Mammary epithelial cell (primary cell): ENCODE results near the gene HDAC4.

ENCODE experiments used
- CTCF ChIP-seq, 2 donors: IDR thresholded peaks in 1 of 2; conservative IDR thresholded peaks in 1 of 2; 2 replicates each; pipeline ENCODE4 v1.5.1; 2011 to 2012; ENCODE audit warnings: inconsistent platforms in 2 of 2, low read length in 2 of 2, mild to moderate bottlenecking in 2 of 2, control low read depth in 1 of 2, low read depth in 1 of 2; ENCODE audit not compliant: insufficient read depth in 1 of 2; ENCODE audit errors: extremely low read depth in 1 of 2
- EZH2 ChIP-seq: IDR thresholded peaks from 2 replicates; pipeline ENCODE4 v1.6.1; 2012; ENCODE audit warnings: low read length, inconsistent platforms, borderline replicate concordance

GRCh38 chr2:239253701-239254436 is 147.0 kb downstream of the HDAC4 start:
- TF ChIP-seq CTCF (conservative IDR thresholded peaks at IDR 0.05 in 1 of 2, IDR thresholded peaks at IDR 0.05 in 1 of 2; ENCODE audit: extremely low read depth in 1 of 2, insufficient read depth in 1 of 2, low read depth in 1 of 2, low read length in 2 of 2) (no peak), EZH2 (no peak)
